HG03280 (cell line): ENCODE measurements around the gene RGN.
A peak's percentile ranks its signal among the peaks of the same experiment; 100 is the strongest.
"Not testable (repeated sequence)": the region's sequence is repeated elsewhere in the genome, so short reads cannot be mapped to it uniquely, and the experiment has no call there.

Experiments used
- ATAC-seq: cut with Tn5 transposase; IDR thresholded peaks from one replicate; pipeline ENCODE4 v1.9.1; 2021; ENCODE audit warnings: mild to moderate bottlenecking, moderate library complexity; ENCODE audit not compliant: unreplicated experiment

The RGN gene

DNA sequence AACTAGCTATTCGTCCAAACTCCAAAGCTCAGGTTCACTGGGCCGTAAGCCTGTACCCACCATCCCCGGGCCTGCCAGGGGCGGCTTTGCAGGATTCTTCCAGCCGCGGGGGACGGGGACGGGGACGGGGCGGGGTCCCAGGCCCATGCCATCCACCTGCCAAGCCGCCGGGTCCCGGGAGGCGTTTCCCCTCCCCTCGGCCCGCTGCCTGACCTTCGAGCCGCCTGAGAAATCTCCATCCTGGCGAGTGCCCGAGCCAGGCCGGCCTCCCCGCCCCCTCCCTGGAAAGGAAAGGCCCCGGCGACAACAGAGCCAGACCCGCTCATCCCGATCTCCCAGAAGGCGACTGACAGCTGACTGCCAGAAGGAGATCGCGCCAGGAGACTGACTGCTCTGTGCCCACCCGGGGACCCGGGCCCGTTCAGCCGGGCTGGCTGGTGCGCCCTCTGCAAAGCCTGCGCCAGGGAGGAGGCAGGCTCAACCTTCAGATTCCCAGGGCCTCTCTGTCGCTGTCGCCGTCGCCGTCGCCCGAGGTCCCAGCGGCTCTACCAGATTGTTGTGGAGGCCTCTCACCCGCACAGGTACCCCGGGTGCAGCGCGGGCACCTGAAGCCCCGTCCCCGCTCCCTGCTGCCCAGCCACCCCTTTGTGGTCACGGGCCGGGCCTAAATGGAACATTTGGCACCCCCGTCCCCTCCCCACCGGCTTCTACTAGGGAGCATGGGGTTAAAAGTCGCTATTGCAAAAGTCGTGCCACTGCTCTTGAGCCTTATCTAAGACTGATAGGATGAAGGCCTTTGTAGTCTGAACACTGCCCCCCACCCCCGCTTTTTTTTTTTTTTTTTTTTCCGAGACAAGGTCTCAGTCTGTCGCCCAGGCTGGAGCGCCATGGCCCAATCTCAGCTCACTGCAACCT lies at the start of gene RGN:
RGN (plus strand) TSS at position 315 of the 915 bp plus-strand sequence. CDS start 2,702 bp downstream, outside the sequence.
- no peak for ATAC-seq

GRCh38 chrX:47030339-47030738 lies 47.9 kb upstream of the RGN start:
- ATAC-seq = no peak

GRCh38 chrX:47047989-47048388 lies 30.3 kb upstream of the RGN start:
- no peak for ATAC-seq

GRCh38 chrX:47059142-47059874 lies 18.9 kb upstream of the RGN start:
- no peak for ATAC-seq

DNA sequence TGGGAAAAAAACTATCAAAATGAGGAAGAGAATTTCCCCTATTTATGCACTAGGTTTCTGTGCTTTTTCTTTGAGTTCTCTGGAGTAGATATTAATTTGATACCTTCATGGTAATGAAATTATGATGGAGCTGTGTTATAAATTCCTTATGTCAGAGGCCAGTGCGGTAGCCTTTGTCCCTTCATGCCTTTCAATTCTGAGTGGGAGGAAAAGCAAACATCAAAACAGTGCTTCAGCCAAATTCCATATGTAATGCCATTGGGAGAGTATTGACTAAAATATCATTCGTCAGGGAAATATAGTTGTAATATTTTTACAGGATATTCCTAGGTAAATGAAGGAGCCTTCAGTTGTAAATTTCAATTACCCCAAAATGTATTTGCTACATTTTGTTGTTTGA lies 17.5 kb upstream of the RGN start:
- no peak for ATAC-seq

- no peak for ATAC-seq
Observed at GRCh38 chrX:47061238-47061919, 16.9 kb upstream of the RGN start.

- ATAC-seq = no peak
Observed at GRCh38 chrX:47063179-47063578, 15.1 kb upstream of the RGN start.

- no peak for ATAC-seq
Observed at GRCh38 chrX:47068214-47068613, 10.0 kb upstream of the RGN start.

DNA sequence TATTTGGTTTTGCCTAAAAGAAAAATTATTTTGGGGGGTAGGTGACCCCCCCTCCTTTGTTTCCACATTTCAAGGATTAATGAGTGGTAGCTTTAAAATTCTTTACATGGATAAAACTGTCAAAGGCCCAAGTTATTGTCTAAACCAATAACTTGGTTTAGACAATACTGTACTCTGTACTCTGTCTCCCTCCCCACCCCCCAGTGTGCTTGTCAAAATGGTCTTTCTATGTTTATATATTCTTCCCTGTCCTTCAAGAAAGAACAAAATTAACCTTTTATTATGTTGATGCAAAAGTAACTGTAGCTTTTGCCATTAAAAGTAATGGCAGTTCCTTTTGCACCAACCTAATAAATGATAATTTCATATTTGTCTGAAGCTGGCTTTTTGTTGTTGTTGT lies 9.5 kb upstream of the RGN start:
- ATAC-seq = no peak

- no peak for ATAC-seq
Observed at GRCh38 chrX:47080215-47080914, 2.1 kb downstream of the RGN start.

DNA sequence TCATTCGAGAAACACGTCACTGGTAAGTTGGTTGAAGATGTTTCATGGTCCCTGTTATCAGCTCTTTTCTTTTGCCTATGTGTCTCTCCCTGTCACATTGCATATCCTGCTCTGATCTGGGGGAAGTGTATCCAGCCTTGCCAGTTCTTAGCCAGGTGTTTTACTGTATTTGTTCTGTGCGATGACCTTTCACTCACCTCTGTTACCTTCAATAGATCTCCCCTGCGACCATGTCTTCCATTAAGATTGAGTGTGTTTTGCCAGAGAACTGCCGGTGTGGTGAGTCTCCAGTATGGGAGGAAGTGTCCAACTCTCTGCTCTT lies 2.6 kb downstream of the RGN start:
- ATAC-seq = no peak

DNA sequence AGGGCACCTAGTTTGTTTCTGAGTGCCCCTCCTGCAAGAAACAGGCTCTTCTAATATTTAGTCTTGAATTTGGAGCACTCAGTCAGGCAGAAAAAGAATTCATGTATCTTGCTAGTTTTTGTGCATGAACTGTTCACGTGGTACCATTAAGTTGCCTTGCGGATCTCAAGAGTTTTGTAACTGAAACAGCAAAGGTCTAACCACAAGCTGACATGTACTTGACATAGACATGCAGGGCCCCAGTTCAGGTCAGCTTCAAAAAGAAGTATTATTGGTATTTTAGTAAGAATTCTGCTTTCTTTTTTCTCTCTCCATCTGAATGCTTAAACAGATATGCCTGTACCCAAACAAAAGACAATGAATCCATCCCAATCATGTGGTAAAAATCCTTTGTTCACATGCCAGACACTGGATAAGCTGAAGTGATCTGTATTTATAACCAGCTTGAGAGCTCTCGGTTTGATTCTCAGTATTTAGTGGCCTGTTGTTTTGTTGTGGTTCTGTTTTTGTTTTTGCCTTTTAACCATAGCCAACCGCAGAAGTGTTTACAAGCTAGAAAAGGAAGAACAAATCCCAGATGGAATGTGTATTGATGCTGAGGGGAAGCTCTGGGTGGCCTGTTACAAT lies 13.0 kb downstream of the RGN start:
- peak; percentile 58 for ATAC-seq

GRCh38 chrX:47093248-47093647 lies 15.0 kb downstream of the RGN start:
- ATAC-seq = no peak

- ATAC-seq = no peak
Observed at GRCh38 chrX:47093860-47094259, 15.6 kb downstream of the RGN start.

DNA sequence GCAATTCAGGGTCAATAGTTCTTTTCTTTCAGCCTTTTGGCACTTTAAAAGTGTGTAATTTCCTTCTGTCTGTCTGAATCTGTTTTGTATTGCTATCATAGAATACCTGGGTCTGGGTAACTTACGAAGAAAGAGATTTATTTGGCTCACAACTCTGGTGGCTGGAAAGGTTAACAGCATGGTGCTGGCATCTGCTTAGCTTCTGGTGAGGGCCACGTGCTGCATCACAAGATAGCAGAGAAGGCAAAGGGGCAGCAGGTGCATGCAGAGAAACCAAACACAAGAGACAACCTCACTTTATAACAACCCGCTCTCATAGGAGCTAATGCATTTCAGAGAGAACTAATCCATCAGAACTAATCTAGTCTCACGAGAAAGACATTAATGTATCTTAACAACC lies 18.8 kb downstream of the RGN start:
- no peak for ATAC-seq

GRCh38 chrX:47098338-47099094 lies 20.3 kb downstream of the RGN start:
- ATAC-seq = no peak

GRCh38 chrX:47101206-47101605 lies 23.0 kb downstream of the RGN start:
- no peak for ATAC-seq

GRCh38 chrX:47110936-47111615 lies 32.8 kb downstream of the RGN start:
- not testable (repeated sequence) for ATAC-seq

GRCh38 chrX:47112316-47112954 lies 34.2 kb downstream of the RGN start:
- ATAC-seq = no peak
